Activated CD8-positive, alpha-beta T cell treated with anti-CD3 and anti-CD28 coated beads for 36 hours (primary cell): ENCODE results near the gene ADD2. TPM values are rescaled to one million over a fixed set of nuclear protein-coding genes. Genes with fewer than 3 reads are reported as not detected.
A peak's percentile ranks its signal among the peaks of the same experiment; 100 is the strongest.

Experiments used
- ATAC-seq: fragments of 200-7000 bp; cut with Tn5 transposase; one replicate; pipeline ENCODE4 v1.10.0; 2021; ENCODE audit warnings: mild to moderate bottlenecking, moderate library complexity
- CTCF ChIA-PET: fragments of 350-600 bp; sonication (Branson Sonifier 250); formaldehyde crosslinking; loops from one replicate; lab custom pipeline; 2021; ENCODE audit warnings: antibody characterized with exemption; lab: Charles Lee
- POLR2A ChIA-PET: fragments of 350-600 bp; sonication (Branson Sonifier 250); formaldehyde crosslinking; loops from one replicate; lab custom pipeline; 2021; ENCODE audit warnings: antibody characterized with exemption; lab: Charles Lee
- DNase-seq: peaks from one replicate; pipeline ENCODE4 v3.0.0-alpha.2; 2020
- H3K27ac Mint-ChIP-seq: one replicate; pipeline ENCODE4 v1.8.0; 2021; ENCODE audit warnings: mild to moderate bottlenecking, mixed read lengths
- H3K27me3 Mint-ChIP-seq: one replicate; pipeline ENCODE4 v1.8.0; 2021; ENCODE audit warnings: mixed read lengths
- H3K36me3 Mint-ChIP-seq: one replicate; pipeline ENCODE4 v1.8.0; 2021; ENCODE audit warnings: low read depth, mixed read lengths
- H3K4me1 Mint-ChIP-seq: one replicate; pipeline ENCODE4 v1.8.0; 2021; ENCODE audit warnings: low read depth, mixed read lengths
- H3K4me3 Mint-ChIP-seq: one replicate; pipeline ENCODE4 v1.8.0; 2021; ENCODE audit warnings: mild to moderate bottlenecking, moderate library complexity, mixed read lengths
- H3K9me3 Mint-ChIP-seq: one replicate; pipeline ENCODE4 v1.8.0; 2021; ENCODE audit warnings: mixed read lengths
- intact Hi-C: fragments of 100-400 bp; cut with micrococcal nuclease; formaldehyde crosslinking; loops from one replicate; pipeline ENCODE4 v1.10.0; 2022
- total RNA-seq, 2 experiments: library from RNA; stranded (reverse); gene quantifications; one replicate each; pipeline ENCODE4 v1.2.3, GENCODE V29; 2021
- TF ChIP-seq, protein P1 (sequence below): fragments of 200-600 bp; IDR thresholded peaks from one replicate; pipeline ENCODE4 v1.8.0; 2022; ENCODE audit warnings: antibody characterized with exemption, mild to moderate bottlenecking

Gene ADD2
- total RNA-seq, 2 experiments from 2014 or later, result 24.5 to 26.3 TPM

DNA sequence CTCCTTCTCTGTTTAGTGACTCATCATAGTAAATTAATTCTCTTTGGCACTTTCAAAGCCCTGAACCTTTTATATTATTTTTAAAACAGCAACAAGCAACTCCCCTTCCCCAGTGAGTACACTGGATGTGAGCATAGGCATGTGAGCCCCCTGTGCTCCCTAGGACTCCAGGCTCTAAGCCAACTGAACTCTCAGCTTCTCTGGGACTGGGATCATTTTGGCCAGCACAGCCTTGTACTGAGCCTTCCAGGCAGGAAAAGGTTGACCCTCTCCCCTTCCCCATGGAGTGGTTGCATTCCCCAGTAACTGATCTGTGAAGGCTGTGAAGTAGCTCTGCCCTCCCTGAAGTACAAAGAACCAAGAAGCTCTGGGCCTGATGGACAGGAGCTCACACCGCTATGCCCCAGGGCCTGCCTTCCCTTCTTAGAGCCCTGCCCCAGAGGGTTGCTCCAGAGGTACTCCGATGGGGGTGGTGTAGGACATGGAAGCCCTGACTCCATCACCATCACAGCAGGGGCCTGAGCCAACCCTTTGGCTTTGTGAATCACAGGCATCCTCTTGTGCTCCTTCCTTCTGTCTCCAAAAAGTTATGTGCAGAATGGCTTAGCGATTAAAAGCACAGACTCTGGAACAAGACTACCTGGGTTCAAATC lies 57.8 kb downstream of the ADD2 start:
- ChIA-PET POLR2A (interaction anchor here (0.6 kb wide), 1 partner anchor 217 kb away, joined by 4 read pairs; no protein-coding TSS in a partner anchor), CTCF (no interaction called here)
- Mint-ChIP-seq H3K4me3 (no peak overlapping the region), H3K27ac (no peak overlapping the region), H3K4me1 (peaks cover 12% of the 10 kb centered on the region), H3K27me3 (no peaks in the 10 kb centered on the region), H3K36me3 (peaks cover 2% of the 10 kb centered on the region), H3K9me3 (no peaks in the 10 kb centered on the region)
- ATAC-seq, result no peak
- TF ChIP-seq, protein P1, sequence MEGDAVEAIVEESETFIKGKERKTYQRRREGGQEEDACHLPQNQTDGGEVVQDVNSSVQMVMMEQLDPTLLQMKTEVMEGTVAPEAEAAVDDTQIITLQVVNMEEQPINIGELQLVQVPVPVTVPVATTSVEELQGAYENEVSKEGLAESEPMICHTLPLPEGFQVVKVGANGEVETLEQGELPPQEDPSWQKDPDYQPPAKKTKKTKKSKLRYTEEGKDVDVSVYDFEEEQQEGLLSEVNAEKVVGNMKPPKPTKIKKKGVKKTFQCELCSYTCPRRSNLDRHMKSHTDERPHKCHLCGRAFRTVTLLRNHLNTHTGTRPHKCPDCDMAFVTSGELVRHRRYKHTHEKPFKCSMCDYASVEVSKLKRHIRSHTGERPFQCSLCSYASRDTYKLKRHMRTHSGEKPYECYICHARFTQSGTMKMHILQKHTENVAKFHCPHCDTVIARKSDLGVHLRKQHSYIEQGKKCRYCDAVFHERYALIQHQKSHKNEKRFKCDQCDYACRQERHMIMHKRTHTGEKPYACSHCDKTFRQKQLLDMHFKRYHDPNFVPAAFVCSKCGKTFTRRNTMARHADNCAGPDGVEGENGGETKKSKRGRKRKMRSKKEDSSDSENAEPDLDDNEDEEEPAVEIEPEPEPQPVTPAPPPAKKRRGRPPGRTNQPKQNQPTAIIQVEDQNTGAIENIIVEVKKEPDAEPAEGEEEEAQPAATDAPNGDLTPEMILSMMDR, result no peak
- intact Hi-C loops, result no loop called here
- DNase-seq, result no peak

DNA sequence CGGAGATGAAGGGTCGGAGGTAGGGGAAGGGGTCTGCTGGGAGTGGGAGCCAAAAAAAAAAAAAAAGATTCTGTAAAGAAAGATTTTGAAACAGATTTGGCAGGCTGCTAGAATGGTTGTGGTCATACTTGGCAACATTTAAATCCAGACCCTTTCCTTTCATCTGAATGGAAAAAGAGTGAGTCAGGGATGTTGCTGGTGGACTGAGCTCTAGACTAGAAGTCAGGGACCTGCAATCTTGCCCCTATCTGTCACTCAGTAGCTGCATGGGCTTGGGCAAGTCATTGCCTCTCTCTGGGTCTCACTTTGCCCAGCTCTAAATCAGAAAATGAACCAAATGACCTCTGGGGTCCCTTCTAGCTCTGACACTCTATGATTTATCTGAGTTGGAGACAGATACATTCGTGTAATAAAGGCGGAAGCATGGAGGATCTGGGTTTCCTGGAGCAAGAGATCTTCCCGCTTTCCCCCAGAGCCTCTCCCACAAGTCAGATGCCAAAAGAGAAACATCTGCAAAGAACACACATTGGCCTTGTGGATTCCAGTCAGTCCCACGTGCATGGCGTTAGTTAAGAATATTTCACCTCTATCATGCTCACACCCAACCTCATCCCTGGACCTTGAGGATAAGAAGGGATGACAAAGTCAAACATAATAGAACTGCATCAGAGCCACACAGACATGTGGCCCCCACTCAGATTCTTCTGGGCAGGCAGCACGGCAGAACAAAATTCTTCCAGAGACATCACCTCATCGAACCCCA lies 58.5 kb downstream of the ADD2 start:
- TF ChIP-seq, protein P1, result no peak
- Mint-ChIP-seq H3K4me3 (no peak overlapping the region), H3K27me3 (no peaks in the 10 kb centered on the region), H3K9me3 (no peaks in the 10 kb centered on the region), H3K27ac (peak overlapping the region; percentile 76), H3K36me3 (peaks cover 2% of the 10 kb centered on the region), H3K4me1 (peaks cover 12% of the 10 kb centered on the region)
- POLR2A ChIA-PET, result interaction anchor here (0.7 kb wide), 1 partner anchor 76 kb away, joined by 3 read pairs; no protein-coding TSS in a partner anchor
- CTCF ChIA-PET, result interaction anchor here (1.3 kb wide), 1 partner anchor 239 kb away, joined by 4 read pairs; no protein-coding TSS in a partner anchor
- intact Hi-C loops, result no loop called here
- ATAC-seq, result peak; percentile 41
- DNase-seq, result peak; percentile 5

DNA sequence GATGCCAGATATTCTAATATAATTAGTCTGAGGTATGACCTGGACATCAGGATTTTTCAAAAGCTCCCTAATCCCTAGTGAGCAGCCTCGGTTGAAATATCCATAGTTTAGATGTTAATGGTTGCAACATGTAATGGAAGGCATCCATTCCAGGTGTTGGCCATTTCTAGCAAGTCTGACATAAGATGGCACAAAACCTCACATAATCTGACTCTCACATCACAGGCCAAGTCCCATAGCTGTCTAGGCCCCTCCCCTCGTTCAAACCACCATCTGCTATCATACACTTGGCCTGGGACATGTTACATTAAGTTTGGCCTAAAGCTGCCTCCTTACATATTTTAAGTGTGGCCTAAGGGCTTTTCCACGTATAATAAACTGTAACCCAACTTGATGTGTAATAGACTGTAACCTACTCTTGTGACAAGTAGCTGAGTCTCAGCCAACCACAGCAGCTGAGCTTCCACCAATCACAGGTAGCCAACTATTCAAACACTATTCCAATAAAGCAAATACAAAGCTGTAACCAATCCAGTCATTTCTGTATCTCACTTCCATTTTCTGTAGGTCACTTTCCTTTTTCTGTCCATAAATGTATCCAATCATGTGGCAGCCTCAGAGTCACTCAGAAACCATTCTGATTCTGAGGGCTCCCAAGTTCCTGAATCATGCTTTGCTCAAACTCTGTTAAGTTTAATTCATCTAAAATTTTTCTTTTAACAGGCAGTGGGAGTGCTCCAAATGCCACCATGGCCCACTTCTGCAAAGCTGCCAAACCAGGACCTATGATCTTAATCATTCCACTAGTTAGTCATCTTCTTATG lies 59.4 kb downstream of the ADD2 start:
- ChIA-PET POLR2A (interaction anchor here (0.5 kb wide), 1 partner anchor 255 kb away, joined by 3 read pairs; no protein-coding TSS in a partner anchor), CTCF (interaction anchor here (0.8 to 1.3 kb wide), 2 partner anchors 77 to 239 kb away, joined by 4 read pairs; no protein-coding TSS in a partner anchor)
- no peaks in the 10 kb centered on the region for H3K27me3 Mint-ChIP-seq
- TF ChIP-seq, protein P1, result no peak
- ATAC-seq (peak; percentile 85), DNase-seq (peak; percentile 49)
- intact Hi-C loops, result no loop called here
- H3K27ac Mint-ChIP-seq, result peak overlapping the region; percentile 76
- peaks cover 12% of the 10 kb centered on the region for H3K4me1 Mint-ChIP-seq
- no peak overlapping the region for H3K4me3 Mint-ChIP-seq
- no peaks in the 10 kb centered on the region for H3K9me3 Mint-ChIP-seq
- H3K36me3 Mint-ChIP-seq, result peaks cover 2% of the 10 kb centered on the region

DNA sequence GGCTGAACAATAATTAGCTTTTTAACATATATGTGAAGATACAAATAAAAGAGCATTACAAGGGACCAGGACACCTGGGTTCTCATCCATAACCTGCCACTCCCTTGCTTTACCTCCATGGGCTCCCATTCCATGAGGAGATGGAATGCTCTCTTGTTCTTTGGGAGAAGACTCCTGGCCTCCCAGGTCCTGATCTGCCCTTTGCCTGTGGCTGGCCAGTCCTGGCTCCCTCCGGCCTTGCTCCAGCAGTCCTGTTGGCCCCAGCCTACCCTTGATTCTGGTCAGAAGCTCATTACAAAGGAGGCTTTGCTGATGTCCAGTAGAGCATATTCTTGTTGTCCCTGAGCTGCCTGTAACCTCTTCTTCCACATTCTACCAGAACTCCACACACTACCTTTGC lies 60.3 kb downstream of the ADD2 start:
- DNase-seq, result no peak
- Mint-ChIP-seq H3K36me3 (peaks cover 2% of the 10 kb centered on the region), H3K27me3 (no peaks in the 10 kb centered on the region), H3K4me3 (no peak overlapping the region), H3K4me1 (peaks cover 12% of the 10 kb centered on the region), H3K9me3 (no peaks in the 10 kb centered on the region), H3K27ac (no peak overlapping the region)
- ATAC-seq, result no peak
- POLR2A ChIA-PET, result no interaction called here
- CTCF ChIA-PET, result no interaction called here
- intact Hi-C loops, result no loop called here
- TF ChIP-seq, protein P1, result no peak
